NCI-H82 treated with DMSO at 0.1 percent for 48 hours (cell line): ENCODE data around the gene KLRK1.
"Not testable (repeated sequence)": the region's sequence is repeated elsewhere in the genome, so short reads cannot be mapped to it uniquely, and the experiment has no call there.

Experiments
- DNase-seq: peaks from one replicate; lab custom pipeline; 2025; ENCODE audit not compliant: unreplicated experiment; lab: John Stamatoyannopoulos, UW

KLRK1 gene

GRCh38 chr12:10389904-10390303 lies at the start of gene KLRK1:
Gene KLRK1 (minus strand): TSS chr12:10390041. CDS start chr12:10388810, 1,231 bp downstream.
- no peak for DNase-seq

GRCh38 chr12:10437601-10438000 lies 47.8 kb upstream of the KLRK1 start:
- DNase-seq, result not testable (repeated sequence)

- not testable (repeated sequence) for DNase-seq
These were observed 46.0 kb upstream of the KLRK1 start, which contains the start of gene KLRC2 for GRCh38 chr12:10435816-10436215. Gene KLRC2 (minus strand): TSS chr12:10436010. CDS start chr12:10435986, 24 bp downstream.

- not testable (repeated sequence) for DNase-seq
These were observed 40.8 kb upstream of the KLRK1 start for GRCh38 chr12:10430623-10431022.

GRCh38 chr12:10425938-10426337 lies 36.1 kb upstream of the KLRK1 start:
- DNase-seq, result not testable (repeated sequence)

GRCh38 chr12:10424260-10424899 lies 34.5 kb upstream of the KLRK1 start:
- not testable (repeated sequence) for DNase-seq

GRCh38 chr12:10422159-10422558 lies 32.3 kb upstream of the KLRK1 start:
- not testable (repeated sequence) for DNase-seq

GRCh38 chr12:10420334-10420733 lies 30.5 kb upstream of the KLRK1 start, which contains the start of gene KLRC3:
Gene KLRC3 (minus strand): TSS chr12:10420595. CDS start chr12:10420550, 45 bp downstream.
- DNase-seq, result not testable (repeated sequence)

- DNase-seq, result no peak
These were observed 19.6 kb upstream of the KLRK1 start, which contains the start of gene KLRC4 for GRCh38 chr12:10409392-10409791. Gene KLRC4 (minus strand): TSS chr12:10409757. CDS start chr12:10409575, 182 bp downstream.

GRCh38 chr12:10408842-10409241 lies 19.0 kb upstream of the KLRK1 start:
- DNase-seq, result no peak

GRCh38 chr12:10406725-10407124 lies 16.9 kb upstream of the KLRK1 start:
- no peak for DNase-seq

GRCh38 chr12:10405294-10405693 lies 15.5 kb upstream of the KLRK1 start:
- DNase-seq, result no peak

- DNase-seq, result no peak
These were observed 15.0 kb upstream of the KLRK1 start for GRCh38 chr12:10404798-10405197.

- DNase-seq, result no peak
These were observed 11.0 kb upstream of the KLRK1 start for GRCh38 chr12:10400829-10401228.

- DNase-seq, result no peak
These were observed 8.3 kb upstream of the KLRK1 start for GRCh38 chr12:10398168-10398567.

- no peak for DNase-seq
These were observed 7.5 kb upstream of the KLRK1 start for GRCh38 chr12:10397296-10397695.

- DNase-seq, result not testable (repeated sequence)
These were observed 6.3 kb upstream of the KLRK1 start for GRCh38 chr12:10396176-10396575.

- DNase-seq, result no peak
These were observed 5.7 kb upstream of the KLRK1 start for GRCh38 chr12:10395390-10395998.

- DNase-seq, result not testable (repeated sequence)
These were observed 4.8 kb upstream of the KLRK1 start for GRCh38 chr12:10394531-10395152.

GRCh38 chr12:10393291-10393690 lies 3.5 kb upstream of the KLRK1 start:
- no peak for DNase-seq

- DNase-seq, result no peak
These were observed 2.6 kb upstream of the KLRK1 start for GRCh38 chr12:10392394-10392930.

GRCh38 chr12:10390991-10391390 lies 1.1 kb upstream of the KLRK1 start:
- DNase-seq, result not testable (repeated sequence)
